ENCODE results near the gene ABCA7.

DNA sequence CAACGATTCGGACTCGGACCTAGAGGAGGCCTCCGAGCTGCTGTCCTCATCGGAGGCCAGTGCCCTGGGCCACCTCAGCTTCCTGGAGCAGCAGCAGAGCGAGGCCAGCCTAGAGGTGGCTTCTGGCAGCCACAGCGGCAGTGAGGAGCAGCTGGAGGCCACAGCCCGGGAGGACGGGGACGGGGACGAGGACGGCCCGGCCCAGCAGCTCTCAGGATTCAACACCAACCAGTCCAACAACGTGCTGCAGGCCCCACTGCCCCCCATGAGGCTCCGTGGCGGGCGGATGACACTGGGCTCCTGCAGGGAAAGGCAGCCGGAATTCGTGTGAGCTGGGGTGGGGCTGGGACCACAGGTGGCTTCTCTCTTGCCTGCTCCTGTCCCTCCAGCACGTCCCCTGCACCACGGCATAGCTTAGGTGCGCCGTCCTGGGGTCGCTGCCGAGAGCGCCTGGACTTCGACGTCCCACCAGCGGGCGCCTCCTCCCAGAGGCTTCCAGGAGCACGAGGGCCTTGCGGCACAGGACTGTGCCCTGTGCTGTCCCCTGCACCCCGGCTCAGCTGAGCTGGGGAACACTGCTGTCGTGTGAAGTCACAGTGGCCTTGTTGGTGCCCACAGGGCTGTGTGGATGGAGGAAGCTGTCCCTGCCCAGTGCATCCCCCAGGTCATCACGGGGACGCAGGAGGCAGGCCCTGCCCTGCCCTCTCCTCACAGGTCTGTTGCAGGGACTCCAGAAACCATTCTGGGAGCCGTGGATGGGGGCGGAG is 46.0 kb downstream of the ABCA7 start:
- TF ChIP-seq, protein P1, sequence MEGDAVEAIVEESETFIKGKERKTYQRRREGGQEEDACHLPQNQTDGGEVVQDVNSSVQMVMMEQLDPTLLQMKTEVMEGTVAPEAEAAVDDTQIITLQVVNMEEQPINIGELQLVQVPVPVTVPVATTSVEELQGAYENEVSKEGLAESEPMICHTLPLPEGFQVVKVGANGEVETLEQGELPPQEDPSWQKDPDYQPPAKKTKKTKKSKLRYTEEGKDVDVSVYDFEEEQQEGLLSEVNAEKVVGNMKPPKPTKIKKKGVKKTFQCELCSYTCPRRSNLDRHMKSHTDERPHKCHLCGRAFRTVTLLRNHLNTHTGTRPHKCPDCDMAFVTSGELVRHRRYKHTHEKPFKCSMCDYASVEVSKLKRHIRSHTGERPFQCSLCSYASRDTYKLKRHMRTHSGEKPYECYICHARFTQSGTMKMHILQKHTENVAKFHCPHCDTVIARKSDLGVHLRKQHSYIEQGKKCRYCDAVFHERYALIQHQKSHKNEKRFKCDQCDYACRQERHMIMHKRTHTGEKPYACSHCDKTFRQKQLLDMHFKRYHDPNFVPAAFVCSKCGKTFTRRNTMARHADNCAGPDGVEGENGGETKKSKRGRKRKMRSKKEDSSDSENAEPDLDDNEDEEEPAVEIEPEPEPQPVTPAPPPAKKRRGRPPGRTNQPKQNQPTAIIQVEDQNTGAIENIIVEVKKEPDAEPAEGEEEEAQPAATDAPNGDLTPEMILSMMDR (IDR thresholded peaks at IDR 0.05): no peak
- TF ChIP-seq POLR2A (IDR thresholded peaks at IDR 0.05): no peak
